ENCODE data around the gene SFSWAP. TPM values are rescaled to one million over a fixed set of nuclear protein-coding genes. Genes with fewer than 3 reads are reported as not detected.

Gene SFSWAP
- total RNA-seq, 1 experiment from 2014 or later: 76.3 TPM

- TF ChIP-seq ZNF425 (CRISPR knock-in tag; conservative IDR thresholded peaks at IDR 0.05): no peak
- TF ChIP-seq ZNF281 (CRISPR knock-in tag; IDR thresholded peaks at IDR 0.05): 0 out of 2 replicates have a peak, but pooled peaks have one; percentile 50
Observed at GRCh38 chr12:131724534-131724933, 13.6 kb downstream of the SFSWAP start (continued).

GRCh38 chr12:131725503-131725902 lies 14.6 kb downstream of the SFSWAP start:
- Mint-ChIP-seq H3K4me1 (peaks cover 75% of the 10 kb centered on the region), H3K4me3 (no peak overlapping the region), H3K9me3 (no peaks in the 10 kb centered on the region), H3K36me3 (peaks cover 62% of the 10 kb centered on the region), H3K27me3 (ENCODE audit: low read depth) (no peaks in the 10 kb centered on the region), H3K27ac (peak overlapping the region; percentile 98)
- no peak for DNase-seq (ENCODE audit: low spot score)
- POLR2A ChIA-PET: no interaction called here
- no peak for ATAC-seq
- CTCF ChIA-PET: no interaction called here
- no peak for TF ChIP-seq SP1 (CRISPR knock-in tag; conservative IDR thresholded peaks at IDR 0.05)
- TF ChIP-seq ZMAT4 (CRISPR knock-in tag; IDR thresholded peaks at IDR 0.05): no peak
- TF ChIP-seq ESRRA (CRISPR knock-in tag; IDR thresholded peaks at IDR 0.05; ENCODE audit: borderline replicate concordance): no peak
- TF ChIP-seq ZNF281 (CRISPR knock-in tag; IDR thresholded peaks at IDR 0.05): no peak
- no peak for TF ChIP-seq IRF2 (CRISPR knock-in tag; IDR thresholded peaks at IDR 0.05; ENCODE audit: borderline replicate concordance, low read depth)
- no peak for TF ChIP-seq GTF2I (CRISPR knock-in tag; conservative IDR thresholded peaks at IDR 0.05)
- TF ChIP-seq ATF2 (CRISPR knock-in tag; IDR thresholded peaks at IDR 0.05; ENCODE audit: borderline replicate concordance, low read depth): no peak
- no peak for TF ChIP-seq ERG (CRISPR knock-in tag; IDR thresholded peaks at IDR 0.05)
- no peak for TF ChIP-seq OVOL2 (CRISPR knock-in tag; IDR thresholded peaks at IDR 0.05; ENCODE audit: borderline replicate concordance)
- no peak for TF ChIP-seq TEAD1 (CRISPR knock-in tag; IDR thresholded peaks at IDR 0.05)
- TF ChIP-seq PRRX2 (CRISPR knock-in tag; IDR thresholded peaks at IDR 0.05): no peak
- no peak for TF ChIP-seq ZNF425 (CRISPR knock-in tag; conservative IDR thresholded peaks at IDR 0.05)
- no peak for TF ChIP-seq PRDM15 (CRISPR knock-in tag; IDR thresholded peaks at IDR 0.05)
